Fibroblast of lung (primary cell): ENCODE measurements around the gene NEDD4. TPM values are rescaled to one million over a fixed set of nuclear protein-coding genes. Genes with fewer than 3 reads are reported as not detected.

Experiments
- DNase-seq, 2 donors: peaks; one replicate each; pipeline versions ENCODE4 v3.0.0 to v3.0.0-alpha.2; 2010; ENCODE audit warnings: low read depth in 2 of 2
- H2AFZ ChIP-seq: 2 replicates; pipeline ENCODE4 v1.5.1; 2012; ENCODE audit warnings: low read length, control low read depth, inconsistent platforms
- H3K27ac ChIP-seq: 2 replicates; pipeline ENCODE4 v1.5.1; 2011; ENCODE audit warnings: low read length, control low read depth; ENCODE audit not compliant: insufficient read depth
- H3K27me3 ChIP-seq: 2 replicates; pipeline ENCODE4 v1.5.1; 2011; ENCODE audit warnings: mild to moderate bottlenecking, low read length; ENCODE audit not compliant: control insufficient read depth, insufficient read depth
- H3K36me3 ChIP-seq: 2 replicates; pipeline ENCODE4 v1.5.1; 2011; ENCODE audit warnings: low read length; ENCODE audit not compliant: control insufficient read depth, insufficient read depth
- H3K4me1 ChIP-seq: 2 replicates; pipeline ENCODE4 v1.5.1; 2011; ENCODE audit warnings: low read length; ENCODE audit not compliant: control insufficient read depth, insufficient read depth; ENCODE audit errors: extremely low read depth
- H3K4me2 ChIP-seq: 2 replicates; pipeline ENCODE4 v1.5.1; 2011; ENCODE audit warnings: low read length, control low read depth; ENCODE audit not compliant: insufficient read depth; ENCODE audit errors: extremely low read depth
- H3K4me3 ChIP-seq, 4 experiments: fragments of 200-600 bp in 1 of 4; sonication (generic) in 1 of 4; replicated peaks in 1 of 4; 2 replicates each; pipeline ENCODE4 v1.5.1; 2011 to 2016; ENCODE audit warnings: low read length in 4 of 4, low read depth in 3 of 4, mild to moderate bottlenecking in 3 of 4, control low read depth in 2 of 4, inconsistent platforms in 1 of 4, mixed read lengths in 1 of 4; ENCODE audit not compliant: insufficient read depth in 1 of 4; ENCODE audit errors: control extremely low read depth in 1 of 4
- H3K79me2 ChIP-seq: 2 replicates; pipeline ENCODE4 v1.5.1; 2012; ENCODE audit warnings: mild to moderate bottlenecking, low read length, inconsistent platforms; ENCODE audit not compliant: control insufficient read depth, insufficient read depth
- H3K9ac ChIP-seq: 2 replicates; pipeline ENCODE4 v1.5.1; 2011; ENCODE audit warnings: mild to moderate bottlenecking, low read length, control low read depth; ENCODE audit not compliant: insufficient read depth
- H3K9me3 ChIP-seq: 2 replicates; pipeline ENCODE4 v1.5.1; 2012; ENCODE audit warnings: low read depth, low read length; ENCODE audit not compliant: control insufficient read depth, insufficient read depth
- H4K20me1 ChIP-seq: 2 replicates; pipeline ENCODE4 v1.5.1; 2011; ENCODE audit warnings: low read length; ENCODE audit not compliant: control insufficient read depth, insufficient read depth; ENCODE audit errors: extremely low read depth
- CTCF ChIP-seq, 2 donors: IDR thresholded peaks in 1 of 2; conservative IDR thresholded peaks in 1 of 2; 1 replicate in 1 of 2; 2 replicates in 1 of 2; pipeline ENCODE4 v1.5.1; 2011 to 2012; ENCODE audit warnings: low read length in 2 of 2, control low read depth in 1 of 2, inconsistent platforms in 1 of 2, low read depth in 1 of 2, mild to moderate bottlenecking in 1 of 2
- EZH2 ChIP-seq: IDR thresholded peaks from 2 replicates; pipeline ENCODE4 v1.5.1; 2012; ENCODE audit warnings: low read length, control low read depth, mild to moderate bottlenecking; ENCODE audit errors: missing control alignments
- polyA plus RNA-seq, 2 donors: library from polyadenylated mRNA; depleted of rRNA in 1 of 2; stranded (reverse) in 1 of 2; unstranded in 1 of 2; fragments of >200 nt; gene quantifications; 2 replicates each; pipeline ENCODE4 v1.2.1, GENCODE V29; 2011 to 2012; ENCODE audit warnings: missing spikeins in 1 of 2
- total RNA-seq: library from RNA; depleted of rRNA; stranded (reverse); fragments of >200 nt; gene quantifications from 2 replicates; pipeline ENCODE4 v1.2.1, GENCODE V29; 2014

Gene NEDD4
- total and polyA plus RNA-seq, 2 donors (not counting 1 experiment from before 2014, with no cell fraction given) = 21.6 to 30.9 TPM

- Histone ChIP-seq H3K36me3 (no peaks in the 10 kb centered on the region), H3K27ac (no peak overlapping the region), H3K79me2 (no peaks in the 10 kb centered on the region), H3K4me1 (peaks cover 2% of the 10 kb centered on the region), H2AFZ (no peak overlapping the region), H3K4me2 (no peak overlapping the region), H4K20me1 (no peaks in the 10 kb centered on the region), H3K9me3 (no peaks in the 10 kb centered on the region), H3K9ac (no peak overlapping the region), H3K4me3 (no peak overlapping the region), H3K27me3 (no peaks in the 10 kb centered on the region)
- DNase-seq = no peak
- TF ChIP-seq CTCF (conservative IDR thresholded peaks at IDR 0.05 in 1 of 2, IDR thresholded peaks at IDR 0.05 in 1 of 2; ENCODE audit: low read depth in 1 of 2, low read length in 2 of 2) (no peak), EZH2 (no peak)
Observed at GRCh38 chr15:55819397-55820034, 173.9 kb downstream of the NEDD4 start.

GRCh38 chr15:55816017-55816416 lies 177.4 kb downstream of the NEDD4 start:
- H3K4me1 ChIP-seq = no peaks in the 10 kb centered on the region
- no peaks in the 10 kb centered on the region for H4K20me1 ChIP-seq
- no peak overlapping the region for H2AFZ ChIP-seq
- H3K27ac ChIP-seq = no peak overlapping the region
- no peak overlapping the region for H3K4me3 ChIP-seq
- DNase-seq = peak in 1 of 2 donors; percentile 42
- H3K4me2 ChIP-seq = no peak overlapping the region
- no peaks in the 10 kb centered on the region for H3K36me3 ChIP-seq
- TF ChIP-seq CTCF (conservative IDR thresholded peaks at IDR 0.05 in 1 of 2, IDR thresholded peaks at IDR 0.05 in 1 of 2; ENCODE audit: low read depth in 1 of 2, low read length in 2 of 2) = no peak
- no peak for TF ChIP-seq EZH2
- no peaks in the 10 kb centered on the region for H3K9me3 ChIP-seq
- H3K79me2 ChIP-seq = no peaks in the 10 kb centered on the region
- no peak overlapping the region for H3K9ac ChIP-seq
- no peaks in the 10 kb centered on the region for H3K27me3 ChIP-seq

- Histone ChIP-seq H3K27ac (no peak overlapping the region), H3K4me2 (no peak overlapping the region), H3K4me3 (no peak overlapping the region), H3K79me2 (no peaks in the 10 kb centered on the region), H3K4me1 (no peaks in the 10 kb centered on the region), H2AFZ (no peak overlapping the region), H3K9me3 (no peaks in the 10 kb centered on the region), H3K9ac (no peak overlapping the region), H3K36me3 (no peaks in the 10 kb centered on the region), H4K20me1 (no peaks in the 10 kb centered on the region), H3K27me3 (no peaks in the 10 kb centered on the region)
- no peak for DNase-seq
- TF ChIP-seq CTCF (conservative IDR thresholded peaks at IDR 0.05 in 1 of 2, IDR thresholded peaks at IDR 0.05 in 1 of 2; ENCODE audit: low read depth in 1 of 2, low read length in 2 of 2) (no peak), EZH2 (no peak)
Observed at GRCh38 chr15:55802600-55803376, 190.6 kb downstream of the NEDD4 start.
